K562 (cell line): Measurements from ENCODE around the gene CDC25B. TPM values are rescaled to one million over a fixed set of nuclear protein-coding genes. Genes with fewer than 3 reads are reported as not detected.
A peak's percentile ranks its signal among the peaks of the same experiment; 100 is the strongest.

ENCODE experiments used
- CREB3 ChIP-seq: fragments of 450-650 bp; conservative IDR thresholded peaks from 2 replicates; pipeline ENCODE4 v1.6.1; 2016; ENCODE audit warnings: missing genetic modification characterization, low read depth, mild to moderate bottlenecking, missing compliant biosample characterization, moderate library complexity
- E2F3 ChIP-seq: fragments of 250-450 bp; sonication (Bioruptor Pico); IDR thresholded peaks from 2 replicates; pipeline ENCODE4 v1.4.0; 2020; ENCODE audit warnings: mild to moderate bottlenecking
- FOSL1 ChIP-seq: fragments of 200-800 bp; sonication (Bioruptor generic); conservative IDR thresholded peaks from 2 replicates; pipeline ENCODE4 v1.6.1; 2016; ENCODE audit warnings: missing genetic modification characterization, missing compliant biosample characterization
- LARP7 ChIP-seq: fragments of 450-650 bp; IDR thresholded peaks from 2 replicates; pipeline ENCODE4 v1.6.1; 2016
- PRMT5 ChIP-seq: sonication (generic); formaldehyde crosslinking; IDR thresholded peaks from 2 replicates; pipeline ENCODE4 v1.5.0; 2020; ENCODE audit warnings: missing genetic modification reagents
- PTRF ChIP-seq: fragments of 450-650 bp; IDR thresholded peaks from 2 replicates; pipeline ENCODE4 v1.6.1; 2016; ENCODE audit warnings: mild to moderate bottlenecking, missing genetic modification characterization, missing compliant biosample characterization
- RNF2 ChIP-seq: sonication (generic); IDR thresholded peaks from 2 replicates; pipeline ENCODE4 v1.6.1; 2016
- TARDBP ChIP-seq: fragments of 450-650 bp; IDR thresholded peaks from 2 replicates; pipeline ENCODE4 v1.6.1; 2016
- ZBTB11 ChIP-seq, 3 experiments: fragments of 200-800 bp in 1 of 3; fragments of 250-450 bp in 1 of 3; fragments of 450-650 bp in 1 of 3; sonication (Bioruptor Pico) in 1 of 3; sonication (Bioruptor generic) in 1 of 3; formaldehyde crosslinking in 1 of 3; IDR thresholded peaks; 2 replicates each; pipeline versions ENCODE4 v1.6.1 to v1.8.0; 2016 to 2022; ENCODE audit warnings: mild to moderate bottlenecking in 2 of 3, missing genetic modification characterization in 2 of 3, missing compliant biosample characterization in 1 of 3, moderate library complexity in 1 of 3
- ZBTB43 ChIP-seq: sonication (generic); formaldehyde crosslinking; IDR thresholded peaks from 2 replicates; pipeline ENCODE4 v1.8.0; 2023; ENCODE audit warnings: mild to moderate bottlenecking, missing genetic modification reagents
- ZBTB9 ChIP-seq: fragments of 450-650 bp; formaldehyde crosslinking; IDR thresholded peaks from 2 replicates; pipeline ENCODE4 v1.4.0; 2020; ENCODE audit warnings: mild to moderate bottlenecking, moderate library complexity
- ZFP30 ChIP-seq: fragments of 250-450 bp; sonication (Bioruptor Pico); IDR thresholded peaks from 2 replicates; pipeline ENCODE4 v1.8.0; 2022; ENCODE audit warnings: moderate library complexity, mild to moderate bottlenecking, inconsistent platforms, borderline replicate concordance
- ZNF133 ChIP-seq: fragments of 250-450 bp; sonication (Bioruptor Pico); IDR thresholded peaks from 2 replicates; pipeline ENCODE4 v1.4.0; 2020; ENCODE audit warnings: mild to moderate bottlenecking
- ZNF395 ChIP-seq: fragments of 200-800 bp; sonication (Bioruptor generic); IDR thresholded peaks from 2 replicates; pipeline ENCODE4 v1.6.1; 2017; ENCODE audit warnings: missing genetic modification characterization, missing compliant biosample characterization
- ZNF586 ChIP-seq: fragments of 450-650 bp; formaldehyde crosslinking; conservative IDR thresholded peaks from 2 replicates; pipeline ENCODE4 v1.4.0; 2020; ENCODE audit warnings: mild to moderate bottlenecking, moderate library complexity
- ZNF589 ChIP-seq: fragments of 200-800 bp; sonication (Bioruptor generic); IDR thresholded peaks from 2 replicates; pipeline ENCODE4 v1.6.1; 2016; ENCODE audit warnings: low read depth, missing genetic modification characterization, missing compliant biosample characterization
- ZNF695 ChIP-seq: fragments of 450-650 bp; formaldehyde crosslinking; IDR thresholded peaks from 2 replicates; pipeline ENCODE4 v1.4.0; 2020; ENCODE audit warnings: mild to moderate bottlenecking, moderate library complexity
- ZNF766 ChIP-seq: fragments of 200-800 bp; sonication (Bioruptor generic); conservative IDR thresholded peaks from 2 replicates; pipeline ENCODE4 v1.6.1; 2016; ENCODE audit warnings: missing genetic modification characterization, missing compliant biosample characterization
- polyA plus RNA-seq, 8 experiments: library from polyadenylated mRNA; depleted of rRNA in 4 of 8; stranded (reverse) in 5 of 8; unstranded in 3 of 8; fragments of >200 nt; fragmentation: Nextera tagmentation in 2 of 8; fragmentation: Illumina TruSeq in 1 of 8; extraction: Ambion mirVana in 2 of 8; extraction: Trizol in 1 of 8; gene quantifications; 2 replicates each; pipeline versions ENCODE4 v1.2.1 to v1.2.3, GENCODE V29; 2011 to 2014; ENCODE audit warnings: inconsistent platforms in 1 of 8, missing spikeins in 1 of 8
- total RNA-seq, 7 experiments: library from RNA; depleted of rRNA in 6 of 7; stranded (reverse); fragments of >200 nt in 6 of 7; fragmentation: Illumina TruSeq in 2 of 7; extraction: Trizol in 2 of 7; gene quantifications; 2 replicates each; pipeline versions ENCODE4 v1.2.1 to v1.2.3, GENCODE V29; 2011 to 2021; ENCODE audit warnings: low replicate concordance in 1 of 7

The CDC25B gene
- total and polyA plus RNA-seq, 9 of the 15 experiments (the other 6 are each of a cell fraction or from before 2014, with no cell fraction given), result 2.3 to 35.7 (median 9.5) TPM

- TF ChIP-seq ZNF395 (CRISPR knock-in tag) (0 out of 2 replicates have a peak, but pooled peaks have one; percentile 26), PTRF (tag) (no peak), PRMT5 (CRISPR knock-in tag) (no peak), ZNF586 (CRISPR knock-in tag) (no peak), ZNF133 (CRISPR knock-in tag) (no peak), ZNF766 (no peak), ZBTB43 (no peak), FOSL1 (tag) (peak; percentile 57), RNF2 (no peak), E2F3 (CRISPR knock-in tag) (no peak), CREB3 (tag) (no peak), TARDBP (no peak), ZBTB9 (no peak), LARP7 (no peak), ZFP30 (CRISPR knock-in tag) (no peak), ZNF589 (no peak), ZBTB11 (CRISPR knock-in tag; IDR thresholded peaks at IDR 0.05) (no peak), ZNF695 (CRISPR knock-in tag) (no peak)
Observed at GRCh38 chr20:3818155-3819151, 22.3 kb downstream of the CDC25B start (continued).
